ENCODE data around the gene GRM4. TPM values are rescaled to one million over a fixed set of nuclear protein-coding genes. Genes with fewer than 3 reads are reported as not detected.

Gene GRM4
- total RNA-seq, 2 donors from 2014 or later = 0.07 TPM; not detected in 1

DNA sequence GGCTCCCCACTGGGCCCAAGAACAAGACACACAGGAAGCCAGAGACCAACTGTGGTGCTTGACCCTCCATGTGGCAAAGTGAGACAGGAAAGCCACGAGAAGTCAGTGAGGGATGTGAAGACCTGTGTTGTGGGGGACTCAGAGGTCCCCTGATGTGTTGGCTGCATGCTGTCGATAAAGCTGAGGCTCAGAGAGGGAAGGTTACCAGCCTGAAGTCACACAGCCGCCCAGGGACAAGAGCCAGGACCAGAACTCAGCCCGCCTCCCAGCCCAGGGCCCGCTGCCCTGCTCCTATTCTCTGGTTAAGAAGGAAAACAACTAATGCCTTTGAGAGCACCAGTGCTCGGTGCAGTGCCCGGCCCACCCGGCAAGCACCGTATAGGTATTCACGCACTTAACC lies 63.5 kb downstream of the GRM4 start:
- intact Hi-C loops (cut with DNase I) = no loop called here
- TF ChIP-seq, protein P1, sequence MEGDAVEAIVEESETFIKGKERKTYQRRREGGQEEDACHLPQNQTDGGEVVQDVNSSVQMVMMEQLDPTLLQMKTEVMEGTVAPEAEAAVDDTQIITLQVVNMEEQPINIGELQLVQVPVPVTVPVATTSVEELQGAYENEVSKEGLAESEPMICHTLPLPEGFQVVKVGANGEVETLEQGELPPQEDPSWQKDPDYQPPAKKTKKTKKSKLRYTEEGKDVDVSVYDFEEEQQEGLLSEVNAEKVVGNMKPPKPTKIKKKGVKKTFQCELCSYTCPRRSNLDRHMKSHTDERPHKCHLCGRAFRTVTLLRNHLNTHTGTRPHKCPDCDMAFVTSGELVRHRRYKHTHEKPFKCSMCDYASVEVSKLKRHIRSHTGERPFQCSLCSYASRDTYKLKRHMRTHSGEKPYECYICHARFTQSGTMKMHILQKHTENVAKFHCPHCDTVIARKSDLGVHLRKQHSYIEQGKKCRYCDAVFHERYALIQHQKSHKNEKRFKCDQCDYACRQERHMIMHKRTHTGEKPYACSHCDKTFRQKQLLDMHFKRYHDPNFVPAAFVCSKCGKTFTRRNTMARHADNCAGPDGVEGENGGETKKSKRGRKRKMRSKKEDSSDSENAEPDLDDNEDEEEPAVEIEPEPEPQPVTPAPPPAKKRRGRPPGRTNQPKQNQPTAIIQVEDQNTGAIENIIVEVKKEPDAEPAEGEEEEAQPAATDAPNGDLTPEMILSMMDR (IDR thresholded peaks at IDR 0.05) = no peak
- Histone ChIP-seq H3K27ac (no peak overlapping the region), H3K4me3 (no peak overlapping the region), H3K9ac (ENCODE audit: low read depth in 2 of 2, low read length in 2 of 2) (no peak overlapping the region), H3K36me3 (no peaks in the 10 kb centered on the region), H3K4me1 (no peaks in the 10 kb centered on the region), H3K27me3 (no peaks in the 10 kb centered on the region), H3K9me3 (no peaks in the 10 kb centered on the region)
- no peak for DNase-seq

DNA sequence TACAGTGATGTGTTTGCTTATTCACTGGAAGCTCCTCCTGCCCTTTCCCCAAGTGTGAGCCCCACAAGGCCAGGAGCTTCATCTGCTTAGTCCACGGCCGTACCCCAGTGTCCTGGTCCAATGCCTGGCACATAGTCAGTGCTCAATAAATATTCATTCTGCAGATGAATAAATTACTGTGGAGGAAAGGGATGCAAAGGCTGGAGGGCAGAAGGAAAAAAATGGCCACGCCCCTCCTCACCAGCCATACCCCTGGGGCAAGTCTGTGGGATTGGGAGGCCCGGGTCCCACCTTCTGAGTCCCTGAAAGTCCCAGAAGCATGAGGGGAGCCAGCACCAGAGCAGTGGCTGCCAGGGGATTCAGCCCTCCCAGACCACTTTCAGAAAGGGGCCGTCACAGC lies 65.5 kb downstream of the GRM4 start:
- H3K9me3 ChIP-seq = no peaks in the 10 kb centered on the region
- no peaks in the 10 kb centered on the region for H3K4me1 ChIP-seq
- no peaks in the 10 kb centered on the region for H3K36me3 ChIP-seq
- intact Hi-C loops (cut with DNase I) = no loop called here
- TF ChIP-seq, protein P1 (IDR thresholded peaks at IDR 0.05) = no peak
- no peak overlapping the region for H3K27ac ChIP-seq
- H3K4me3 ChIP-seq = no peak overlapping the region
- H3K9ac ChIP-seq (ENCODE audit: low read depth in 2 of 2, low read length in 2 of 2) = no peak overlapping the region
- no peak for DNase-seq
- no peaks in the 10 kb centered on the region for H3K27me3 ChIP-seq

DNA sequence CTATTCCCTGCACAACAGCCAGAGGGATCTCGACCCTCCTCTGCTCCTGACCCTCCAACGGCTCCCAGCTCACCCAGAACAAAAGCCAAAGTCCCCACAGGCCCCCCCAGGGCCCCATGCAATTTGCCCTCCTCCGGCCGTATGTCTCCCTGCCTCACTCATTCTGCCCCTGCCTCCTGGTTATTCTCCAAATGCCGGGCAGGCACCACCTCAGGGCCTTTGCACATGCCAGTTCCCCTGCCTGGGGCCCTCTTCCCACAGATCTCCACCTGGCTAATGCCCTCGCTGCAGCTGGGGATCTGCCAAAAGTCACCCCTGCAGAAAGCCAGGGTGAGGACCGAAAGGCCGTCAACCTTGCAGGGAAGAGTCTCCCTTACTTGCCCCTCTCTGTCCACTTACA lies 66.0 kb downstream of the GRM4 start:
- Histone ChIP-seq H3K9ac (ENCODE audit: low read depth in 2 of 2, low read length in 2 of 2) (no peak overlapping the region), H3K9me3 (no peaks in the 10 kb centered on the region), H3K27me3 (no peaks in the 10 kb centered on the region), H3K27ac (no peak overlapping the region), H3K36me3 (no peaks in the 10 kb centered on the region), H3K4me3 (no peak overlapping the region), H3K4me1 (no peaks in the 10 kb centered on the region)
- TF ChIP-seq, protein P1 (IDR thresholded peaks at IDR 0.05) = no peak
- DNase-seq = no peak
- intact Hi-C loops (cut with DNase I) = no loop called here

DNA sequence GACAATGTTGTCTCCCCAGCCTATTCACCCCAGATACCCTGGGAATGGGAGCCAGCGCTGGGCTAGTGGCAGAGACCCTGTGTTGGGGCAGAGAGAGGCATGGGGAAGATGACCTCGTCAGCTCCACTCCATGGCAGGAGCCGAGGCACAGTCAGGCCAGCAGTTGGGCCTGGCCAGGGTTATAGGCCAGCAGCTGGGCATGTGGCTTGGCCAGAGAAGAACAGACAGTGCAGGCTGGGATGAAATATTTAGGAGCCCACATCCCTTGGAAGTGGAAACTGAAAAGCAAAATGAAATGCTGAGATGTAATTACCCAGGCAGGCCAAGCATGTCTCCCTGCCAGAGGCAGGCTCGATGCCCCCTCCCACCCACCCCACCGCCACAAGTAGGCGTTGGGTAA lies 70.0 kb downstream of the GRM4 start:
- TF ChIP-seq, protein P1 (IDR thresholded peaks at IDR 0.05) = no peak
- no peak overlapping the region for H3K9ac ChIP-seq (ENCODE audit: low read depth in 2 of 2, low read length in 2 of 2)
- H3K4me1 ChIP-seq = no peaks in the 10 kb centered on the region
- intact Hi-C loops (cut with DNase I) = no loop called here
- no peaks in the 10 kb centered on the region for H3K36me3 ChIP-seq
- no peak overlapping the region for H3K4me3 ChIP-seq
- H3K27ac ChIP-seq = no peak overlapping the region
- no peaks in the 10 kb centered on the region for H3K9me3 ChIP-seq
- no peak for DNase-seq
- H3K27me3 ChIP-seq = no peaks in the 10 kb centered on the region

DNA sequence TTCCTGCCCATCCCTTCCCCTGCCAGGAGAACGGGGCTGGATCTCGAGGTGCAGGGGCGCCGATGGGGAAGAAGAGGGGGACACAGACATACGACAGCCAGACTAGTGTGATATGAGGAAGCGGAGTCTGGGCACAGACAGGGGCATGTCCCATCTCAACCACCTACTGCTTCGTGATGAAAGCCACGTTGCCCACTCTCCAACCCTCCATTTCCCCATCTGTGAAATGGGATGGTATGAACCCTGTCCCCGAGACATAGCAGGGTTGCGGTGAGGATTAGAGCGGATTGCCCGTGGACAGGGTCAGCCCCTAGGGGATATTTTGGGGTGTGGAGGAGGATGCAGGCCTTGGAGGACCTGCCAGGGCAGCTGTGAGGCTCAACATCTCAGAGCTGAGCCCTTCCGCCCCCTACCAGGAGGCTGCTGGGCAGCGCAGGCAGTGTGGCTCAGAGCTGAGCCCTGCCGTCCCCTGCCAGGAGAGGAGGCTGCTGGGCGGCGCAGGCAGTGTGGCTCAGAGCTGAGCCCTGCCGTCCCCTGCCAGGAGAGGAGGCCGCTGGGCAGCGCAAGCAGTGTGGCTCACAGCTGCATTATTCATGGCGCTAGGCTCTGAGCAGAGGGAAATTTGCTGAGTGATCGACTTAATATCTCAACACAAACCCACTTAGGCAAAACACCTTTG lies 71.7 kb downstream of the GRM4 start:
- H3K9ac ChIP-seq (ENCODE audit: low read depth in 2 of 2, low read length in 2 of 2) = no peak overlapping the region
- no peak overlapping the region for H3K27ac ChIP-seq
- DNase-seq = no peak
- no peaks in the 10 kb centered on the region for H3K36me3 ChIP-seq
- TF ChIP-seq, protein P1 (IDR thresholded peaks at IDR 0.05) = no peak
- H3K4me3 ChIP-seq = no peak overlapping the region
- intact Hi-C loops (cut with DNase I) = no loop called here
- no peaks in the 10 kb centered on the region for H3K4me1 ChIP-seq
- no peaks in the 10 kb centered on the region for H3K9me3 ChIP-seq
- H3K27me3 ChIP-seq = no peaks in the 10 kb centered on the region

All from colonic mucosa (tissue), 4 donors.